Stimulated activated naive CD8-positive, alpha-beta T cell treated with anti-CD3 and anti-CD28 coated beads, Interleukin-15, Interleukin-2, amounts not matched to agents 100 ng/mL and 50 ng/mL, for 24 hours (primary cell): ENCODE measurements around the gene GDPD5.

Experiments
- H3K27ac Mint-ChIP-seq: one replicate; pipeline ENCODE4 v1.8.0; 2021; ENCODE audit warnings: mild to moderate bottlenecking, mixed read lengths
- H3K27me3 Mint-ChIP-seq: one replicate; pipeline ENCODE4 v1.8.0; 2021; ENCODE audit warnings: mixed read lengths
- H3K36me3 Mint-ChIP-seq: one replicate; pipeline ENCODE4 v1.8.0; 2021; ENCODE audit warnings: low read depth, mixed read lengths
- H3K4me1 Mint-ChIP-seq: one replicate; pipeline ENCODE4 v1.8.0; 2021; ENCODE audit warnings: low read depth, mixed read lengths
- H3K4me3 Mint-ChIP-seq: one replicate; pipeline ENCODE4 v1.8.0; 2021; ENCODE audit warnings: mild to moderate bottlenecking, mixed read lengths
- H3K9me3 Mint-ChIP-seq: one replicate; pipeline ENCODE4 v1.8.0; 2021; ENCODE audit warnings: mixed read lengths

GDPD5 gene

GRCh38 chr11:75499423-75500190 is 26.1 kb downstream of the GDPD5 start:
- Mint-ChIP-seq H3K36me3 (no peaks in the 10 kb centered on the region), H3K4me3 (no peak overlapping the region), H3K27me3 (no peaks in the 10 kb centered on the region), H3K4me1 (no peaks in the 10 kb centered on the region), H3K27ac (no peak overlapping the region), H3K9me3 (no peaks in the 10 kb centered on the region)

GRCh38 chr11:75498556-75499255 is 27.0 kb downstream of the GDPD5 start:
- Mint-ChIP-seq H3K4me1 (no peaks in the 10 kb centered on the region), H3K4me3 (no peak overlapping the region), H3K27me3 (no peaks in the 10 kb centered on the region), H3K27ac (no peak overlapping the region), H3K36me3 (no peaks in the 10 kb centered on the region), H3K9me3 (no peaks in the 10 kb centered on the region)

GRCh38 chr11:75497788-75498409 is 27.8 kb downstream of the GDPD5 start:
- H3K27ac Mint-ChIP-seq, result no peak overlapping the region
- no peak overlapping the region for H3K4me3 Mint-ChIP-seq
- no peaks in the 10 kb centered on the region for H3K27me3 Mint-ChIP-seq
- no peaks in the 10 kb centered on the region for H3K9me3 Mint-ChIP-seq
- H3K4me1 Mint-ChIP-seq, result no peaks in the 10 kb centered on the region
- no peaks in the 10 kb centered on the region for H3K36me3 Mint-ChIP-seq

- H3K4me1 Mint-ChIP-seq, result peaks cover 16% of the 10 kb centered on the region
- H3K27ac Mint-ChIP-seq, result no peak overlapping the region
Measured at GRCh38 chr11:75496305-75496752, 29.4 kb downstream of the GDPD5 start.

GRCh38 chr11:75495749-75496304 is 29.9 kb downstream of the GDPD5 start:
- Mint-ChIP-seq H3K27me3 (no peaks in the 10 kb centered on the region), H3K4me1 (peaks cover 20% of the 10 kb centered on the region), H3K27ac (no peak overlapping the region), H3K36me3 (no peaks in the 10 kb centered on the region), H3K9me3 (no peaks in the 10 kb centered on the region), H3K4me3 (no peak overlapping the region)

More at GRCh38 chr11:75496305-75496752, 29.4 kb downstream of the GDPD5 start:
- no peaks in the 10 kb centered on the region for H3K36me3 Mint-ChIP-seq
- H3K4me3 Mint-ChIP-seq, result no peak overlapping the region
- no peaks in the 10 kb centered on the region for H3K9me3 Mint-ChIP-seq
- H3K27me3 Mint-ChIP-seq, result no peaks in the 10 kb centered on the region

- no peak overlapping the region for H3K27ac Mint-ChIP-seq
- no peaks in the 10 kb centered on the region for H3K9me3 Mint-ChIP-seq
- H3K36me3 Mint-ChIP-seq, result no peaks in the 10 kb centered on the region
Measured at GRCh38 chr11:75493626-75494025, 32.1 kb downstream of the GDPD5 start.

GRCh38 chr11:75492181-75492820 is 33.4 kb downstream of the GDPD5 start:
- Mint-ChIP-seq H3K27ac (peak overlapping the region; percentile 67), H3K27me3 (no peaks in the 10 kb centered on the region), H3K4me3 (peak overlapping the region; percentile 60), H3K4me1 (peaks cover 20% of the 10 kb centered on the region), H3K9me3 (no peaks in the 10 kb centered on the region), H3K36me3 (no peaks in the 10 kb centered on the region)

More at GRCh38 chr11:75493626-75494025, 32.1 kb downstream of the GDPD5 start:
- no peaks in the 10 kb centered on the region for H3K27me3 Mint-ChIP-seq
- no peak overlapping the region for H3K4me3 Mint-ChIP-seq
- peaks cover 20% of the 10 kb centered on the region for H3K4me1 Mint-ChIP-seq

GRCh38 chr11:75491465-75491864 is 34.3 kb downstream of the GDPD5 start:
- Mint-ChIP-seq H3K27me3 (no peaks in the 10 kb centered on the region), H3K27ac (peak overlapping the region; percentile 67), H3K4me3 (no peak overlapping the region)

GRCh38 chr11:75490221-75491181 is 35.2 kb downstream of the GDPD5 start:
- H3K27ac Mint-ChIP-seq, result no peak overlapping the region
- peaks cover 20% of the 10 kb centered on the region for H3K4me1 Mint-ChIP-seq
- no peaks in the 10 kb centered on the region for H3K9me3 Mint-ChIP-seq
- no peaks in the 10 kb centered on the region for H3K27me3 Mint-ChIP-seq
- H3K36me3 Mint-ChIP-seq, result no peaks in the 10 kb centered on the region
- no peak overlapping the region for H3K4me3 Mint-ChIP-seq

More at GRCh38 chr11:75491465-75491864, 34.3 kb downstream of the GDPD5 start:
- H3K4me1 Mint-ChIP-seq, result peaks cover 20% of the 10 kb centered on the region
- H3K36me3 Mint-ChIP-seq, result no peaks in the 10 kb centered on the region
- no peaks in the 10 kb centered on the region for H3K9me3 Mint-ChIP-seq

- Mint-ChIP-seq H3K36me3 (no peaks in the 10 kb centered on the region), H3K4me3 (no peak overlapping the region), H3K9me3 (no peaks in the 10 kb centered on the region), H3K4me1 (peaks cover 15% of the 10 kb centered on the region), H3K27ac (no peak overlapping the region), H3K27me3 (no peaks in the 10 kb centered on the region)
Measured at GRCh38 chr11:75487365-75487764, 38.4 kb downstream of the GDPD5 start.

- no peak overlapping the region for H3K27ac Mint-ChIP-seq
- H3K4me1 Mint-ChIP-seq, result no peaks in the 10 kb centered on the region
- no peaks in the 10 kb centered on the region for H3K9me3 Mint-ChIP-seq
- H3K27me3 Mint-ChIP-seq, result no peaks in the 10 kb centered on the region
- no peak overlapping the region for H3K4me3 Mint-ChIP-seq
- no peaks in the 10 kb centered on the region for H3K36me3 Mint-ChIP-seq
Measured at GRCh38 chr11:75485742-75486141, 40.0 kb downstream of the GDPD5 start.

GRCh38 chr11:75482931-75483469 is 42.7 kb downstream of the GDPD5 start:
- no peak overlapping the region for H3K4me3 Mint-ChIP-seq
- no peaks in the 10 kb centered on the region for H3K27me3 Mint-ChIP-seq
- no peaks in the 10 kb centered on the region for H3K4me1 Mint-ChIP-seq
- no peaks in the 10 kb centered on the region for H3K9me3 Mint-ChIP-seq
- no peaks in the 10 kb centered on the region for H3K36me3 Mint-ChIP-seq
- no peak overlapping the region for H3K27ac Mint-ChIP-seq

GRCh38 chr11:75481922-75482606 is 43.7 kb downstream of the GDPD5 start:
- no peaks in the 10 kb centered on the region for H3K36me3 Mint-ChIP-seq
- no peak overlapping the region for H3K4me3 Mint-ChIP-seq
- H3K27me3 Mint-ChIP-seq, result no peaks in the 10 kb centered on the region
- H3K4me1 Mint-ChIP-seq, result no peaks in the 10 kb centered on the region
- H3K27ac Mint-ChIP-seq, result no peak overlapping the region
- H3K9me3 Mint-ChIP-seq, result no peaks in the 10 kb centered on the region
